Smooth muscle cell of the brain vasculature (primary cell): ENCODE results near the gene FAM221B.

Experiments used
- DNase-seq: peaks from one replicate; pipeline ENCODE4 v3.0.0-alpha.2; 2012; ENCODE audit warnings: low read depth, low spot score

FAM221B gene

DNA sequence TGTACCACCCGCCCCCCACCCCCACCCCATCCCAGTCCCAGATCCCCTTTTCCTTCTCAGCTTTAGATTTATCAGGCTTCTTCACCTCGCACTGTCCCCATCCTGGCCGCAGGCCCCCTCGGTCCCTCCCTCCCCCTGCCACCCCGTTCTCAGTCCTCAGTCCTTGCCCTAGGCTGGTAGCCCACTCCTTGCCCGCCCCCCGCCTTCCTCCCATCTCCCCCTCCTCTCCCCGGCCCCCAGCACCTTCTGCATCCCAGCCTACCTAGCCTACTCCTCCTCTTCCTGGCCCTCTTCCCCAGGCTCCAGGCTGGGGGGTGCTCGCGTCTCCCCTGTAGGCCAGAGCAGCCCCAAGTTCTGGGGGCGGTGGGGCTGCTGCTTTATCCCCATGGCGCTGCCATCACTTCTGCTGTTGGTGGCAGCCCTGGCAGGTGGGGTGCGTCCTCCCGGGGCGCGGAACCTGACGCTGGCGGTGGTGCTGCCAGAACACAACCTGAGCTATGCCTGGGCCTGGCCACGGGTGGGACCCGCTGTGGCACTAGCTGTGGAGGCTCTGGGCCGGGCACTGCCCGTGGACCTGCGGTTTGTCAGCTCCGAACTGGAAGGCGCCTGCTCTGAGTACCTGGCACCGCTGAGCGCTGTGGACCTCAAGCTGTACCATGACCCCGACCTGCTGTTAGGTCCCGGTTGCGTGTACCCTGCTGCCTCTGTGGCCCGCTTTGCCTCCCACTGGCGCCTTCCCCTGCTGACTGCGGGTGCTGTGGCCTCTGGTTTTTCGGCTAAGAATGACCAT is 36.3 kb downstream of the FAM221B start:
- no peak for DNase-seq

DNA sequence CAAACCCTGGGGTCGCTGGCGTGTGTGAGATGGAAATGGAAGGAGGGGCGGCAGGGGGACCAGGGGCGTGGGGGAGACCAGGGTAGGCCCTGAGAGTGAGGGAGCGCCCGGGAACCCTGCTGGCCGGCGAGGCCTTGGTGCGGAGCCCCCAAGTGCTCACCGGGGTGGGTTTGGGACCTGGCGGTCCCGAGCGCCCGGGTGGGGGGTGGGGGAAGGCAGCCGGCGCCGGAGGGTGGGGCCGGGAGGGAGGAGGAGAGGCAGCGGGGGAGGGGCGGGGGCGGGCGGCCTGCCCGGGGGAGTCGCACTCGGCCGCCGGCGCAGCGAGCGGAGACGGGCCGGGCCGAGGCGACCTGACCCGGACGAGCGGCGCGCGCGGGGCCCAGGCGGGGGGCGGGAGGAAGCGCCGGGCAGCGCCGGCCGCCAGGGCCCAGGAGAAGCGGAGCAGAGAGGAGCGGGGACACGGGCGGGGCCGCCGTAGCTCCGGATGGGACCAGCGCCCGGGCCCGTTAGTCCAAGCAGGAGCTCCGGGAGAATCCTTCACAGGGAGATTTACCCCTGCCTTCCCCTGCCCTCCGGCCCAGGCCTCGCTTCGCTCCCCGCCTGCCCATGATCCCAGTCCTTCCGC is 37.1 kb downstream of the FAM221B start, which contains the start of gene NPR2:
TSS of gene NPR2 (plus strand) at position 295 of the 625 bp plus-strand sequence. CDS start 818 bp downstream, outside the sequence.
- DNase-seq: no peak

DNA sequence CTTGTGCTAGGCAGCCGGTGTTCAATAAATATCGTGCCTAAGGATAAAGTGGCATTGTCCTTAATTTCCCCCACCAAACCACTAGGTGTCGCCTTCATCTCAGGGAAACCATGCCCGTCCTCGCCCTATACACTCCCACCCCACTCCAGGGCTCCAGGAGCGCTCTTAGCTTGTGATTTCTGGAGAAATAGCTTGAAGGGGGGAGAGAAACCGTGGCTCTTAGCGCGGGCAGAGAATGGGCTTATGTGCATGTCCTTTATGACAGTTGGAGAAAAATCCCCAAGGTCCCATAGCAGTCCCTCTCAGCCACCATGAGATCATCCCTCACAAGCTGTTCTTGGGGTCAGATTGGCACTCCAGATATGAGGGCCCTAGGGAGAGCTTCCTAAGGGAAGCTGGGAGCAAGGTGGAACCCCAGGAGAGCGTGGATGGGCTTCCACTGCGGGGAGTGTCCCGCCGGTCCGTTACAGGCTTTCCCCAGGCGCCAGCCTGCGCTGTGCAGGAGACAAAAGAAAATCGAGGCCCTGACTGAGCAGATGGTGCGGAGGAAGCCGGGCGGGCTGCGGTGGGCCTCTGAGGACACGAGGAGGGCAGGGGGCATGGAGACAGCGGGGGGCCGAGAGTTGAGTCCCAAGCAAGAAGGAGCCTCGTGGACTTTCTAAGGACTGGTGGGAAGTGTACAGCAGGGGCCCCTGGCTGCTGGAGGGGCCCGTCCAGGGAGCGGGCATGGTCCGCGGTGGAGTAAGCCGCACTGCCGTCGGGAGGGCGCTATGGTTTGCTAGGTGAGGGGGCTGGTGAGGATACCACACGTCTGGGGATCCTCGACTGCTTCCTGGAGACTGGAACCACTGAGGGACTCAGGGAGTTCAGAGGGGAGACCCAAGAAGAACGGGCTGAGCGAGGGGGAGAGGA is 37.9 kb downstream of the FAM221B start:
- DNase-seq: peak; percentile 73

DNA sequence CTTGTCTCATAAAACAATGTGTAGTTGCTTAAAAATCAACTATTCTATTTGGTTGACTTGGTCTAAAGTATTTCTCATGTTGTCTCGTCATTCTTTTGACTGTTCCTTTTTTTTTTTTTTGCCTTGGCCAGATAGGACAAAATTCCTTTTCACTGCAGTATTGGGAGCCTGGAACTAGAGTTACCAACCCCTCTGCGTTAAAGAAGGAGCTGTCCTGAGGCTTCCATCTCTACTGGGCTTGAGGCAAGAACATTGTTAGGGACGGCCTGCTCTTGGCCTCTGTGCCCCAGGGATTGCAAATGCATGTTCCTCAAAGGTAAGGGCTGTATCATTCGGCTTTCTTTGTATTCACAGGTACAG is 38.5 kb downstream of the FAM221B start:
- no peak for DNase-seq

DNA sequence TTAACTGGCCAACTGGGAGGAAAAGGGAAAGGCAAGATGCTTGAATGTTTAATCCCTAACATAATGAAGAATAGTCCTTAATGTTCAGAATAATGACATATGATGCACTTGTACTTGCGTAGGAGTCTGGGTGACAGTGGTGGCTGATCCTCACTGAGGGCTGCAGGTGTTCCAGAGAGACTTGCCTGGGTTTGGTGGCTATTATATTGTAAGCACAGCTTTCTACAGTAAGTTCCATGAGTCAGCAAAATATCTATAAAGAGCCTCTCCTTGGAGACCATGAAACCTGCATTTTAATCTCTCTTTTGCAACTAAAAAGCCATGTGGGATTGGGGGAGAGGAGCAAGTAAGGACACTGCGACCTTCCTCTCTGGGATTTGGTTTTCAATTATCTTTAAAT is 39.0 kb downstream of the FAM221B start:
- DNase-seq: no peak

DNA sequence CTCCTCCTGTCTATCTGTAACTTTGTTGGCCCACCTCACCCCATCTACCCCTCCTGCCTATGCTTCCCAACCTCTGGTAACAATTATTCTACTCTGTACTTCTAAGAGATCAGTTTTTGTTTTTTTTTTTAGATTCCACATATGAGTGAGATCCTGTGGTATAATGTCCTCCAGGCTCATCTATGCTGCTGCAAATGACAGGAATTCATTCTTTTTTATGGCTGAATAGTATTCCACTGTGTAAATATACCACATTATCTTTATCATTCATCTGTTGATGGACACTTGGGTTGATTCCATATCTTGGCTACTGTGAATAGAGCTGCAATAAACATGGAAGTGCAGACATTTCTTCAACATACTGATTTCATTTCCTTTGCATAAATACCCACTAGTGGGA is 45.1 kb downstream of the FAM221B start:
- DNase-seq: no peak

DNA sequence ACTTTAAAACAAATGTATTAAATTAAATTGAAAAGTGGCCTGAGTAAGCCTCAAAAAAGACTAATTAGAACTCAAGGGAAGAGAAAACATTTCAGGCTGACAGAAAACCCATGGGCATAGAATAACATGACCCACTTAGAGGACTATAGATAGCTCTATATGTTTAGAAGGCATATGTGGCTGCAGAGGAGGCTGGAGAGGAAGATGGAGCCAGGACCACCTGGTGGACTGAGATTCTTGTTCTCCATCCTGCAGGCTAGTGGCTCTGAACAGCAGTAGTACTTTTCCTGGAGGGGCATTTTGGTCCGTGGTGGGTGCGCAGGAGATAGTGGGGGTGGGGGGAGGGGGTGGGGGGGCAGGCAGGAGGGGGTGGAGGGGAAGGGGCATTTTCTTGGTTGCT is 47.5 kb downstream of the FAM221B start:
- DNase-seq: no peak

DNA sequence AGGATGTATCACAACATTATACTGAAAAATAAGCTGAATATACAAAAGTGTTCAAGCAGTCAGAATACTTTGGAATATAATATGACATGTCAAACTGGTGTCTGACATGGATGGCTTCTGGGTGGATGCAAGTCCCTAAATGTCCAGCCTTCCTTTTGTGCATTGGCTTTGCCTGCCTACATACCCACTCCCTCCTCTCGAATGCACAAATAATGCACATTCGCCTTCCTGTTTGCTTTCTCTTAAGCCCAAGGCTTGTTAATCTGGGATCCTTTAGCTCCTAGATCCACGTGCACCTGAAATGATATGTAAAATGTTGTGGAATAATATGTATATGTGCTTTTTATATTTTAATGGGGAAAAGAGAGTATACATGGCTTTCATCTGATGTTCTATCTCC is 50.0 kb downstream of the FAM221B start:
- no peak for DNase-seq

DNA sequence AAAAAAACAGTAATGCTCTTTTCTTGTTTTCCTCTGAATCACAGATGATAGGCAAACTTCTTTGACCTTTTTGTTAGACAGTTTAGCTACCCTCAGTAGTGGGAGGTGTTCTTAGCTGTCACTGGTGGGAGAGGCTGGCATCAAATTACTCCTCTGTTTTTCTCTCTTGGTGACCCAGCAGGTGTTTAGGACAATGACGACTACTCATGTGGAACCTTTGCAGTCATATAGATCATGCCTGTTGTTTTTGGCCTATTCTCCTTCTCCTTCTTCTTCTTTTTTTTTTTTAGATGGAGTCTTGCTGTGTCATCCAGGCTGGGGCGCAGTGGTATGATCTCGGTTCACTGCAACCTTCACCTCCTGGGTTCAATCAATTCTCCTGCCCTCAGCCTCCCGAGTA is 52.5 kb downstream of the FAM221B start:
- DNase-seq: no peak

DNA sequence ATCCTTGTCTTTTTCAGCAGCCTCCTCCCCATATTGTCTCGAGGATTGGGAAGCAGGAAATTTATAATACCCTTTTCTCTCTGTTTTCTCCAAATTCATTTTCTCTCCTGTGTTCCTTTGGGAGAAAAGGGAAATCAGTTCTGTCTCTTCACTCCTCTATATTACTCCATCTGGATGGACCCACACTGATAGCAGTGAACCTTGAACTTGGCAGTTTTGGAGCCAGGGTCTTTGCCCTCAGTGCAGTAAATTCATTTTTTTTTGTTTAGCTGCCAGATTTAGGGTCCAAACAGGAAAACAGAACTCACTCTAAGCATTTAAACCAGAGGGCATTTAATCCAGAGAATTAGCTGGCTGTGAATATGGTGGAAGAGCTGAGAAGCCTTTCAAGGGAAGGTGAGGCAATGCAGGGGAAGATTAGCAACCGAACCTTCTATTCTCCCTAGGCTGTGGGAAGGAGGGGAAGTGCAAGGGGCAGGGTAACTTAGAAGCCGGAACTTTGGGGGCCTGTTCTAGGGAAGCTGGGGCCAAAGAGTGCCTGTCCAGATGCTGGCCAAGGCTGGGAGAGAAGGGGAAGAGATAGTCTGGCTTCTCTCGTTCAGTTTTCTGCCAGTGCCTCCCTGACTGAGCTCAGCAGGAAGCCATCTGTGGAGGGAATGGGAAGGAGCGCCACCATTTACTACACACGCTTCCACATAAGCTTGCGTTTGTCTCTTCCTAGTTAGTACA is 53.5 kb downstream of the FAM221B start:
- DNase-seq: no peak

DNA sequence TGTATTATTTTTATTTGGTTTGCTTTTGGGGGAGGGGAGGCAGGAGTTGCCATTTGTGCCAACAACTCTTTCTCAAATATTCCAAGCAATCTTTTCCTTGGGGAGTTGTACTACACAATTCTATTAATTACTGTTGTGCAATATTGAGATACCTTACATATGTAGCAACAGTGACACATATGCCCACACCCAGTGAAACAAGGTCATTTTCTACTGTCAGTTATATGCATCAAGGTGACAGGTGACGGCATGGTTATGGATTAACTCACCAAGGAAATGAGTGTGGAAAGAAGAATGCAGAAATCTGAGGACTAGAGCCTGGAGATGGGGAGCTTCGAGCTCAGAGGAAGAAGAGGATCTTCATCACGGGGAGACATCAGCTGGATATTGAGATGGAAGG is 56.6 kb downstream of the FAM221B start:
- no peak for DNase-seq

DNA sequence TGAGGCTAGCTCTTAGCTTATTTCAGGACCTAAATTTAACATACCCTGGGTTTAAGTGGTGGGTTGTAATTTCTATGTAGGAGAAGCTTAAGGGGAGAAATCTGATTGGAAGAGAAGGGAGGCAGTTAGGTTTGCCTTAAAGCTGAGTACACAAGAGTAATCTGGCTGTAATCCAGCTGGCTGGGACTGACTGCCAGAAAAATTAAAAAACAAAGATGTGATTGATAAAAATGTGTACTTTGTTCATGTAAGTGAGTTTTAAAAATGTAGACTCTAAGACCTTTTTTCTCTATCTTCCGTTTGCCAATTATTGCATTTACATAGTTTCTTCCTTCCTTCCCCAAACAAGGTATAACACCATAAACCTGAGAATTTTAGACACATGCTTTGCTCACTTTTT is 57.0 kb downstream of the FAM221B start:
- no peak for DNase-seq

DNA sequence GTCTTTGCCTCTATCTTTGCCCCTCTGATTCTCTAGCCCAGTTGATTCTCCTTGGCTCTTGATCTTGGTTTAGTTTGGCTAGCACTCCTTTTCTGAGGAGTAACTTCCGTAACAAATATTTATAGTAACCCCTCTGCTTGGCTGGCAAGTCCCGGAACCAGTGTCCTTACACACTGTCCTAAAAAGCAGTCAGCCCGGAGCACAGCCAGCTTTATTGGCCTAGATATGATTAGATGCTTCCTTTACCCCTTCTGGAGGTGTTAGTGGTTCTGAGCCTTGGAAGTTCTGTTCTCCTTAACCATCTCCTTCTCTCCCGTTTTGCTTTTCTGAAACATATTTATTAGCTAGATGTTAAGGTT is 57.5 kb downstream of the FAM221B start:
- no peak for DNase-seq

DNA sequence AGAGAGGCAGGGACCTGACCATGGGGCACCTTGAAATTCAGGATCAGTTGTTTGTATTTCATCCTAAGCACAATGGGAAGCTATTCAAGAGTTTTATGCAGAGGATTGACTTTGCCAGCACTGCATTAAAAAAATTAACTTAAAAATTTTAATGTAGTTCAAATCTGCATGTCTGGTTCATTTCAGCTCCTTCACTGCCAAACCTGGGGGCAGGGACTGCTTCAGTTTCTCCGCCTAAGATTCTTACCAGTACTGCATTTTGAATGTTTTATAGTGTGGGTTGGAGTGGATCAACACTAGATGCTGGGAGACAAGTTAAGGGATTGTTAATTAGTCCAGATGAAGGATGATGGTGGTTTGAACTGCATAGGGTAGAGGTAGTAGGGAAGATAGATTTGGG is 58.8 kb downstream of the FAM221B start:
- DNase-seq: no peak

DNA sequence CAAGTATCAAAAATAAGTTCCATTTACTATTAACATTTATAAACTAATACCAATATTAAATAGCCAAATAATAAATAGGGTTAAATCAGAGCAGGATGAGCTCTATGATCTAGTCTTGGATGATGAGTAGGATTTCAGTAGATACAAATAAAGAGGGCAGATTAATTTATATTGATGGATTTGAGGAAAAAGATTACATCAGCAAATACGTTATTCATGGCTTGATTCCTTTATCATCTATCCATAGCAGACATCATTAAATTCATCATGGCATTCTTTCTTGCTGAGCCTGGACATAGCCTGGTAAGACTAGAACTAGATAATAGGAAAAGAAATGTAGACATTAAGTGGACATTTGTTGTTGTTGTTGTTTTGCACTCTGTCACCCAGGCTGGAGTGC is 61.1 kb downstream of the FAM221B start:
- DNase-seq: no peak

DNA sequence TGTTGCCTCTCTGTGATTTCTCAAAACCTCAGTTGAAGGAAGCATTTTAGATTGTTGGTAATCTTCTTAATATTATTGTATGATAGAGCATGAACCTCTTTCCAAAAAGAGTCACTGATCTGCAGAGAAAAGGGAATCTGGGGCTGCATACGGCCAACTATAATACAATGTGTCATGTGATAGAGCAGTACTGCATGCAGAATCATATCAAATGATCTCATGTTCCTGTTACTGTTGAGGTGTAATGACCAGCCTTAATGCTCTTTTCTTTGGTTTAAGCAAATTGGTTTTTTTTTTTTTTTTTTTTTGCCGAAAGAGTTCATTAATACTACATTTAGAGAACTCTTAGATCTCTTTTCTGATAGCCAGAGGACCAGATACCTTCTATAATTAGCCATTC is 61.5 kb downstream of the FAM221B start:
- DNase-seq: no peak
